Right lobe of liver (tissue), 4 donors: ENCODE results near the gene DIPK1C.

ENCODE experiments used
- CTCF ChIP-seq, 4 donors: fragments of 200-600 bp in 3 of 4; fragments of 450-650 bp in 1 of 4; IDR thresholded peaks; one replicate each; pipeline versions ENCODE4 v1.5.1 to v1.8.0; 2016 to 2022; ENCODE audit warnings: antibody characterized with exemption in 4 of 4, mild to moderate bottlenecking in 2 of 4
- POLR2A ChIP-seq: fragments of 450-650 bp; IDR thresholded peaks from one replicate; pipeline ENCODE4 v1.6.1; 2017; ENCODE audit warnings: antibody characterized with exemption, mild to moderate bottlenecking
- donor health status: DM: no; HTN: no; CAD: no.
- donor health status: DM: no; HTN: no; CAD: no.
- donor health status: DM: no; HTN: yes; CAD: no.

GRCh38 chr18:74446178-74446577 lies 10.9 kb downstream of the DIPK1C start:
- TF ChIP-seq CTCF (IDR thresholded peaks at IDR 0.05) (no peak), POLR2A (no peak)
